GM12865 (cell line): ENCODE measurements around the gene GAGE13.
"Not testable (repeated sequence)": the region's sequence is repeated elsewhere in the genome, so short reads cannot be mapped to it uniquely, and the experiment has no call there.

ENCODE experiments used
- DNase-seq: peaks from one replicate; pipeline ENCODE4 v3.0.0; 2010; ENCODE audit warnings: low read depth
- H3K4me3 ChIP-seq: 2 replicates; pipeline ENCODE4 v1.5.1; 2011; ENCODE audit warnings: mild to moderate bottlenecking, low read depth, low read length, control low read depth
- CTCF ChIP-seq: IDR thresholded peaks from 2 replicates; pipeline ENCODE4 v1.5.1; 2011; ENCODE audit warnings: low read length, control low read depth, low read depth, inconsistent platforms; ENCODE audit not compliant: insufficient read depth; ENCODE audit errors: missing control alignments

Gene GAGE13

GRCh38 chrX:49309401-49309981, 21.9 kb upstream of the GAGE13 start:
- TF ChIP-seq CTCF: no peak
- no peak for DNase-seq
- no peak overlapping the region for H3K4me3 ChIP-seq

GRCh38 chrX:49310371-49310770, 21.0 kb upstream of the GAGE13 start:
- no peak for TF ChIP-seq CTCF
- no peak overlapping the region for H3K4me3 ChIP-seq
- DNase-seq: no peak

GRCh38 chrX:49312176-49312575, 19.2 kb upstream of the GAGE13 start:
- TF ChIP-seq CTCF: no peak
- H3K4me3 ChIP-seq: no peak overlapping the region
- DNase-seq: no peak

- DNase-seq: no peak
- no peak for TF ChIP-seq CTCF
- no peak overlapping the region for H3K4me3 ChIP-seq
Measured at GRCh38 chrX:49316085-49316484, 15.3 kb upstream of the GAGE13 start.

- DNase-seq, H3K4me3 ChIP-seq: not testable (repeated sequence)
Measured at GRCh38 chrX:49321737-49322136, 9.6 kb upstream of the GAGE13 start, which contains the start of gene GAGE12J. GAGE12J (plus strand) TSS chrX:49322037; CDS start chrX:49323194, 1,157 bp downstream.

- H3K4me3 ChIP-seq, DNase-seq: not testable (repeated sequence)
Measured at GRCh38 chrX:49322266-49322665, 9.1 kb upstream of the GAGE13 start.

GRCh38 chrX:49323735-49324134, 7.6 kb upstream of the GAGE13 start:
- H3K4me3 ChIP-seq, DNase-seq: not testable (repeated sequence)

GRCh38 chrX:49330421-49330820, 961 bp upstream of the GAGE13 start:
- not testable (repeated sequence) for H3K4me3 ChIP-seq, DNase-seq

- not testable (repeated sequence) for DNase-seq, H3K4me3 ChIP-seq
Measured at GRCh38 chrX:49331841-49332240, 459 bp downstream of the GAGE13 start.

- not testable (repeated sequence) for H3K4me3 ChIP-seq, DNase-seq
Measured at GRCh38 chrX:49341449-49341848, 10.1 kb downstream of the GAGE13 start.

GRCh38 chrX:49344496-49345175, 13.3 kb downstream of the GAGE13 start:
- not testable (repeated sequence) for H3K4me3 ChIP-seq, DNase-seq

- not testable (repeated sequence) for DNase-seq, H3K4me3 ChIP-seq
Measured at GRCh38 chrX:49345402-49345801, 14.0 kb downstream of the GAGE13 start.

- not testable (repeated sequence) for DNase-seq
Measured at GRCh38 chrX:49346150-49346549, 14.8 kb downstream of the GAGE13 start.

More at GRCh38 chrX:49346150-49346549, 14.8 kb downstream of the GAGE13 start:
- H3K4me3 ChIP-seq: not testable (repeated sequence)
